GM15510 (cell line): Measurements from ENCODE around the gene KRT39.

Experiments used
- POLR2A ChIP-seq: IDR thresholded peaks from 3 replicates; pipeline ENCODE4 v1.6.1; 2011; ENCODE audit warnings: borderline replicate concordance; ENCODE audit not compliant: insufficient read length; ENCODE audit errors: extremely low read depth

The KRT39 gene

DNA sequence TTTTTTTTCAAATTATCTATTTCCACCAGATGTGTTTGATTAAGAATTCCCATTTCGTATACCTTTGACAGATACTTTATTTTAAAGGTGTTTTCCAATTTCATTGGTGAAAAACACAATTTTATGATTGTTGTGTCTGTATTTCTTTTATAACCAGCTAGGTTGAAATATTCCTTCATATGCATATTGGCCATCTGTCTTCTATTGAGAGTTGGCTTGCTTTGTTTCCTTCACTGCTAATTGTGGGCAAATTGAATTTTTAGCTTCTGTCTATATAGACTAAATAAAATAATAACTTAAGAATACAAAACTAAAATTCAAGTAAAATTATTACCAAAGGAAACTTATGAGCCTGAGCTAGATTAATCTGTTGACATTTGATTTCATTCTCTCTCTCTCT, 28.4 kb upstream of the KRT39 start:
- TF ChIP-seq POLR2A = no peak

DNA sequence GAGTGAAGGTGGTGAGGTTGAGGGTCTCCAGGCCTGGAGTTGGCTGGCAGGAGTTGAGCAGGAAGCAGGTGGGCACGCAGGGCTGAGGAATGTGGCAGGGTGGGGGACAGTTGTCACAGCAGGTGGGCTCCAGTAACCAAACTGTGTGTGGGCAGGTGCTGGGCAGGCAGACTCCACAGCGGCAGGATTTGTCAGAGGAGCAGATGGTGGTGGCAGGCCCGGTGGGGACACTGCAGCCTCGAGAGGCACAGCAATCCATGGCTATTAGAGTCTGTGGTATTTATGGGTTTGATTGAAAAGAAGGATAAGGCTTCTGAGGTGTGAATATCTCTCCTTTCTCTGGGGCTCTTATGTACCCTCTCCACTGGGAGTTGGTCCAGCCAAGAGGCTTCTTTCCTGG, 27.1 kb upstream of the KRT39 start, which contains the start of gene KRTAP3-3:
TSS of gene KRTAP3-3 (minus strand) at position 326 of the 400 bp plus-strand sequence. CDS start at position 259, 67 bp downstream.
- TF ChIP-seq POLR2A = no peak

GRCh38 chr17:40993084-40993483, 26.3 kb upstream of the KRT39 start:
- no peak for TF ChIP-seq POLR2A

GRCh38 chr17:40992666-40993065, 25.9 kb upstream of the KRT39 start:
- no peak for TF ChIP-seq POLR2A

DNA sequence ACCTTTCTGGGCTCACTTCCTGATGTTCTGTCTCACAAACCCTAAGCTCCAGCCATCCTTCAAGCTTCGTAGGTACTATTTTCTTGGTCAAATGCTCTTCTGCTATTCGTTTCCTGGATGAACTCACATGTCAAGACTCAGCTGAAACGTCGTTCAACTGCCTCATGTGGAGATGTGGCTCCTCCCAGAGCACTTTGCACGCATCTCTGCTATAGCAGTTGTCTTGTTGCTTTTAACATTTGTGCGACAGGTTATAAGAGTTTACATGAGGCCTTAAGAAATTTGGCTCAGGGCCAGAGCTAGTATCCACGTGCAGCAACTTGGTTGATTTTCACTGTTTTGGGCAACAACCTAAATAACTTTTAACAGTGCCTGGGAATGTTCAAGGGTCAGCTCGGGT, 20.2 kb upstream of the KRT39 start:
- no peak for TF ChIP-seq POLR2A

DNA sequence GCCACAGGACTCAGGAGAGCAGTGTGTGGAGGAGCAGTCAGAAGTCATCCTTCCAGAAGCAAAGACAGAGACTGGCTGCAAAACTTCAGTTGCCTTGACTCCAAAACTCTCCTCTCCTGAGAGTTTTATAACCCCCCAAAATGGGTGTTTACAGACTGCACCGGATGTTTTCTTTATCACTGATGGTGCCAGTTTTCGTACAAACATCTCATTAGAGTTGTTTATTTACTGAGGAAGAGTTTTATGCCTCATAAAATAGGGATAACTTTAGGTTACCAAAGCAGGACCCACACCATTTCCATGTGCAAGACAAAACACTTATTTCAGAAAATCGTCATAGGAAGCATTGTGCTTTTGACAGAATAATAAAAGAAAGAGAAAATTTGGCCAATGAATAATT, 17.5 kb upstream of the KRT39 start, which contains the start of gene KRT40:
TSS of gene KRT40 (minus strand) at position 101 of the 400 bp plus-strand sequence. CDS start at position 48, 53 bp downstream.
- TF ChIP-seq POLR2A = no peak

DNA sequence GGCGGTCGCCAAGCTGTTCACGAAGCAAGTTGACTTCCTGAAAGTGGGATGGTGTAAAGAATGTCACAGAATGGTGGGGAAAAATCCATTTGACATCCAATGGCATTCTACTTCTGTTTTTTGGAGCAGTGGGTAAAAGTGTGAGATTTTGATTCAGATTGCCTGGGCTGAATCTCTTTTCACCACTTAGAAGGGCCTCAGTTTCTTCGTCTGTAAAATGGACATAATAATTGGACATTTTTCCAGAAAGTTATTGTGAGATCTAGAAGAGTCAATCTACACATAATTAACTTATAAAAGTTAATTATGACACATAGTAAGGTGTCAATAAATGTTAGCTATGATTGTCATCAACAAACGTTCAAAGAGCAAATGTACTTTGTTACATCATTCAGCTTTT, 14.4 kb upstream of the KRT39 start:
- TF ChIP-seq POLR2A = no peak

GRCh38 chr17:40980596-40980995, 13.8 kb upstream of the KRT39 start:
- TF ChIP-seq POLR2A = no peak

DNA sequence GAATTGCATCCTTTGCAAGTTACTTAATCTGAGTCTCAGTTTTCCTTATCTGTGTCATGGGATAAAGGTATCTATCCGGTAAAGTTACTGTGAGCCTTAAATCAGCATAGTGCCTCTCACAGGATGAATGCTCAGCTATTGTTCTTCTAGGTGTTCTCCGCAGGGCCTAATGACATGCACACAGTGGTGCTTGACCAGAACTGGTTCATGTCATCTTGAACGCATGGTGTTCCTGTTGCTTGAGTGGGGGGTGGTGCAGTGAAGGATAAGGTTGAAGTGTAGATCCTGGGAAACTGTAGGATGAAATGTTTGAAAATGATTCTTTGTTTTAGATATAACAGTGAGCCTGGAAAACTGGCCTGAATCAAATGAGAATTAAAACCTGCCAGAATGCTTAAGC, 13.4 kb upstream of the KRT39 start:
- no peak for TF ChIP-seq POLR2A

GRCh38 chr17:40978575-40979151, 11.9 kb upstream of the KRT39 start:
- TF ChIP-seq POLR2A = no peak

GRCh38 chr17:40975516-40975915, 8.8 kb upstream of the KRT39 start:
- TF ChIP-seq POLR2A = no peak

- no peak for TF ChIP-seq POLR2A
Observed at GRCh38 chr17:40974366-40974765, 7.6 kb upstream of the KRT39 start.

GRCh38 chr17:40967582-40967981, 834 bp upstream of the KRT39 start:
- no peak for TF ChIP-seq POLR2A

DNA sequence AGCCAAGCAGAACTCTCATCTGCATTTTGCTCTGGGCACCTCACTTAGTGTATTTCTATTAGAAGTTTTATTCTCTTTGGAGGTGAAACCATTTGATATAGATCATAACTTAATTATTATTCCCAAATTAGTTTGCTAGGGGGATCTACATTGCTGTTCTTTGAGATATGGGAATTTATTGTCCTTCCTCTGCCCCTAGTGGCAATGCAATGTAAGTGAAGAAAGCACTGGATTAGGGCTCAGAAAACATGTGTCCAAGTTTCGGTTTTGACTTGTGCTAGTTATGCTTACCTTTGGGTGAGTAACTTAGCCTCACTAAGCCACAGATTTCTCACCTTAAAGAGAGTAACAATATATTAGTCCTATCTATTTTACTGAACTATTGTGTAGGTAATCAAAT, 2.9 kb downstream of the KRT39 start:
- no peak for TF ChIP-seq POLR2A

GRCh38 chr17:40962059-40962561, 4.6 kb downstream of the KRT39 start:
- TF ChIP-seq POLR2A = no peak

- no peak for TF ChIP-seq POLR2A
Observed at GRCh38 chr17:40961591-40961990, 5.2 kb downstream of the KRT39 start.

- TF ChIP-seq POLR2A = no peak
Observed at GRCh38 chr17:40960144-40960543, 6.6 kb downstream of the KRT39 start.

DNA sequence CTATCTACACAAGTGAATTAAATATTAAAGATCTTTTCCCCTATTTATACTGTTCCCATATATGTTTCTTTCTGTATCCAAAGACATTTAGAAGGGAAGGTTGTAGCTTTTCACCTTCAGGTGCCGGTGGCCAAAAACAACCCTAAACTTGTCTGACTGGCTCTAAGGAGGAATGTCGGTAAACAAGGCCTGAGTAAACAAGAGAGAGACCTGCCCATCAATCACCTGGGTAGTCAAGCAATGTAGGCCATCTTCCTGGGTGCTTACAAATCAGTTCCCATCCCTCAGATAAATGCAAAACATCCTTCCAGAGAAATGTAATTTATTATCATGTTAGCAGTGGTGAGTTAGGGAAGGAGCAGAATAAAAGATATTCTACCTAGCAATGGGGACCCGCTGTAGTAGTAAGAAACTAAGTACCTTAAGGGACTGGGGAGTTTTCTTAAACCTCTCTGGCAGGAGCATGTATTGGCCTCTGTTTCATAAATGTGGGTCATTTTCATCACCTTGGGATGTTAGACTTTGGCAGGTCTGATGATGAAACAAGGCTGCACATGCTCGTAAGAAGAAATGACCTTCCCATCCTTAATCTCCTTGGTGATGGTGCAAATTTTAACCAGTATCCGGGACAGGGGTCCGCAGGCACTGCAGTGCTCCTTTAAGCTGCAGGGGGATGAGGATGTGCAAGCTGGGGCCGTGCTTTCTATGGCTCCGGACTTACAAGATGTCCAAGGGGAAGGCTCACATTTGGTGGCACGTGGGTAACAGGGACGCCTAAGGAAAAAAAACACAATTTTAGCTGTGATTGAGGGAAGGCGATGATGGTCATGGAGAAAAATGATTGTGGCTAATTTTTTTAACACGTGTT, 8.4 kb downstream of the KRT39 start:
- TF ChIP-seq POLR2A = no peak
